Panc1 (cell line): ENCODE data around the gene SIAE.
A peak's percentile ranks its signal among the peaks of the same experiment; 100 is the strongest.

ENCODE experiments used
- CTCF ChIP-seq: fragments of 450-650 bp; IDR thresholded peaks from 2 replicates; pipeline ENCODE4 v1.5.1; 2017; ENCODE audit warnings: mild to moderate bottlenecking
- POLR2AphosphoS5 ChIP-seq: IDR thresholded peaks from 2 replicates; pipeline ENCODE4 v1.6.1; 2012; ENCODE audit warnings: mild to moderate bottlenecking, low read depth, low read length, moderate library complexity
- REST ChIP-seq, 2 experiments: IDR thresholded peaks; 2 replicates each; pipeline ENCODE4 v1.6.1; 2011 to 2012; ENCODE audit warnings: low read depth in 2 of 2, control low read depth in 1 of 2, low read length in 1 of 2, mild to moderate bottlenecking in 1 of 2, moderate library complexity in 1 of 2; ENCODE audit not compliant: insufficient read depth in 1 of 2
- SIN3A ChIP-seq: IDR thresholded peaks from 2 replicates; pipeline ENCODE4 v1.6.1; 2012; ENCODE audit warnings: low read depth, mild to moderate bottlenecking, low read length, moderate library complexity, borderline replicate concordance; ENCODE audit not compliant: insufficient read depth

GRCh38 chr11:124633355-124633754 is 40.2 kb downstream of the SIAE start:
- peak; percentile 49 for TF ChIP-seq CTCF
- TF ChIP-seq POLR2AphosphoS5, result no peak
- TF ChIP-seq REST (IDR thresholded peaks at IDR 0.05; ENCODE audit: insufficient read depth in 1 of 2, low read depth in 2 of 2, low read length in 1 of 2), result no peak
- no peak for TF ChIP-seq SIN3A
